IPS-NIHi11 (cell line): ENCODE data around the gene WWP2.
A peak's percentile ranks its signal among the peaks of the same experiment; 100 is the strongest.

Experiments
- DNase-seq: peaks from one replicate; pipeline ENCODE4 v3.0.0; 2012; ENCODE audit warnings: mixed read lengths, low spot score

The WWP2 gene

DNA sequence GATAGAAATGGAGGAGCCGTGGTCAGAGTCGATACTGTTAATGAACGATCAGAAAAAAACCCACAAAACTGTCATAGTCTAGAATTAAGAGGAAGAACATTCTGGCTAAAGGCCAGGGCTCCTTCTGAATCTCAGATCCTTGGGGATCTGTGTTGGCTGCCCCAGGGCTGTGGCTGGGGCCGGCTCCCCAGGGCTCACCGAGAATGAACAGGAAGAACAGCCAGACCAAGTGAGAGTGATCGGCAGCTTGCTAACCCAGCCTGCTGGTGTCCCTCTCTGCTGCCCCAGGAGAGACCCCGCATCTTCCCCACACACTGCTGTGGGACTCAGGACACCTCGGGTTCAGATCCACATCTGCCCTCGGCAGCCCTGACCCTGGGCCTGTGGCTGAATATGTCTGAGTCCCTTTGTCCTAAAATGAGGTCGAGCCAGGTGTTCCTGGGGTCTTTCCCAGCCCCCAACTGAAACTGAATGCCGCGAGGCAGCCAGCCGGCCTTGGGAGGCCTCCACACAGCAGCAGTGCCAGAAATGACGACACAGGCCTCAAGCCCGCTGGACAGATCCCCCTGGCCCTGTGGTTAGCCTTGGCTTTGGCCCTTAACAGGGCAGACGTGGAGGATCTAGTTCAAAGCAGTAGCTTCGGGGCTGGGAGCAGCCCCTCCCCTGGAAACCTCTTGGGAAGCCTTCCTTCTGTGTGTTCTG is 165.1 kb downstream of the WWP2 start:
- DNase-seq: peak; percentile 47

DNA sequence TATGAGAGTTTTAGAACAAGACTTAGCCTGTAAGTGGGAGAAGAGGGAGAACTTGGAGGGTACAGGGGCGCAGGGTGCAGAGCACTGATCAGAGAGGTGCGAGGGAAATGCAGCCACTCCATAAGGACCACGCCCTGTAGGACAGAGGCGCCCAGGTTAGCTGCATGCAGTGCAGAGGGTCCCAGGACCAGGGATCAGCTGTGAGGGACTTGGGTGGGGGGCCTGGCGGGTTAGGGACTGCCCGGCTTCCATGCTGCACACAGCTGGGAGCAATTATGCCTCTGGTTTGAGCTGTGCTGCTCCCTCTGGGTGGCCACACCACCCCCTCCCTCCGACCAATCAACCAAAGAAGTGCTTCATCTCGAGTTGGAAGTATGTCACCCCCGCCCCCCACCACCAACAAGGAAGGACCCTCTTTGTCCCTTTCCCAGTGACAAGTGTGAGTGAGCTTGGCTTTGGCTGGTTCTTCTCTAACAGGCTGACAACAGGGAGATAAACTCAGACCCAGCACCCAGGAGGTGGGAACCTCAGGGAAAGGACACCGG is 166.8 kb downstream of the WWP2 start:
- DNase-seq: no peak

DNA sequence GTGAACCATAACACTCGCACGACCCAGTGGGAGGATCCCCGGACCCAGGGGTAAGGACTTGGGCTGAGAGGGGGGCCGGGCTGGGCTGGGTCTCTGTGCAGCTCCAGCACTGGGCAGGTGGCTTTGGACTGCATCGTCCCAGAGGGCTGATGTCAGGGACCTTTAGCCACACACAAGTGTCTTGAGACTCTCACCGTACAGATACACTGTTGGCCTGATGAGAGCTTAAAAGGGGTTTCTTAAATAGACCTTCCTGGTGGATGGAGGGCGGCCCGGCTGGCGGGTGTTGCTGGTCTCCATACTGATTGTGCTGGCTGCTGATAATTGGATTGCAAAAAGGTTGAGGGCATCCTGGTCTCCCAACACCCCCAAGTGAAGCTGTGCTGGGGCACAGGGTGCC is 167.3 kb downstream of the WWP2 start:
- no peak for DNase-seq

DNA sequence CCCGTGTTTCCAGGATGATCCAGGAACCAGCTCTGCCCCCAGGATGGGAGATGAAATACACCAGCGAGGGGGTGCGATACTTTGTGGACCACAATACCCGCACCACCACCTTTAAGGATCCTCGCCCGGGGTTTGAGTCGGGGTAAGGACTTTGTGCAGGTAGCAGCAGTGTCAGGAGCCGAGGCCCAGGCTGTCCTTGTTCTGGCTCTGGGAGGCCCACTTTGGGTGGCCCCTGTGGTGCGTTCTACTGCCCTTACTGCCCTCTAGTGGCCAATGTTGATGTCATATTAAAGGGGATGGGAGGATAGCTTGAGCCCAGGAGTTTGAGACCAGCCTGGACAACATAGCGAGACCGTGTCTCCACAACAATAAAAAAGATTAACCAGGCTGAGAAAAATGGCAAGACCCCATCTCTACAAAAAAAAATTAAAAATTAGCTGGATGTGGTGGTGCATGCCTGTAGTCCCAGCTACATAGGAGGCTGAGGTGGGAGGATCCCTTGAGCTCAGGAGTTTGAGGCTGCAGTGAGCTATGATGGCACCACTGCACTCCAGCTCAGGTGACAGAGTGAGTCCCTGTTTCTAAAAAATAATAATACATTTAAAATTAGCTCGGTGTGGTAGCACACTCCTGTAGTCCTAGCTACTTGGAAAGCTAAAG is 168.1 kb downstream of the WWP2 start:
- peak; percentile 89 for DNase-seq

DNA sequence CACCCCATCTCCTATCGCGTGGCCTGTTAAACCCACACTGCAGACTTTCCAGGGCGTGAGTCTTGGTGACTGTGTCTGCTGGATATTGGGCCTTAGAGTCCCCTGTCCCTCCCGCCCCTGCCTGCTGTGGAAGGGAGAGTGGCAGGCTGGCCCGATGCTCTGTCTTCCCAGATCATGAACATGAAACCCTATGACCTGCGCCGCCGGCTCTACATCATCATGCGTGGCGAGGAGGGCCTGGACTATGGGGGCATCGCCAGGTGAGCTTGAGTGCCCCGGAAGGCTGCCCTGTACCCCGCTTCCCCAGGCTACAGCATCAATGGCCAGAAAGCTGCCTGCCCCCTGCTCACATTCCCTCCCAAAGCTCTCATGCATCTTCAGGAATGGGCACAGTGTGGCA is 169.5 kb downstream of the WWP2 start:
- no peak for DNase-seq

DNA sequence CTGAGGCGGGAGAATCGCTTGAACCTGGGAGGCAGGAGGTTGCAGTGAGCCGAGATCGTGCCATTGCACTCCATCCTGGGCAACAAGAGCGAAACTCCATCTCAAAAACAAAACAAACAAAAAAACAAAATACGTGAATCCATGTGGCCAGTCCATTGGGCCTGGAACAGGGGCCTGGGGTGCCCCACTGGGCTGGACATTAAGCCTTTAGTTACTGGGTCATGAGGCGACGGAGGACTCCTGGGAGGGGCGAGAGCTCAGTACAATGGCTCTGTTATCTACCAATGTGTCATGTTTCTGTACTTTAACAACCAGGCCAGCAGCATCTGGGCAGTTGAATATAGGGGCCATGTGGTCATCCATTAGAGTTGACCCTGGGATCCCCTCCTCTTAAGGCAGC is 170.1 kb downstream of the WWP2 start:
- DNase-seq: no peak

DNA sequence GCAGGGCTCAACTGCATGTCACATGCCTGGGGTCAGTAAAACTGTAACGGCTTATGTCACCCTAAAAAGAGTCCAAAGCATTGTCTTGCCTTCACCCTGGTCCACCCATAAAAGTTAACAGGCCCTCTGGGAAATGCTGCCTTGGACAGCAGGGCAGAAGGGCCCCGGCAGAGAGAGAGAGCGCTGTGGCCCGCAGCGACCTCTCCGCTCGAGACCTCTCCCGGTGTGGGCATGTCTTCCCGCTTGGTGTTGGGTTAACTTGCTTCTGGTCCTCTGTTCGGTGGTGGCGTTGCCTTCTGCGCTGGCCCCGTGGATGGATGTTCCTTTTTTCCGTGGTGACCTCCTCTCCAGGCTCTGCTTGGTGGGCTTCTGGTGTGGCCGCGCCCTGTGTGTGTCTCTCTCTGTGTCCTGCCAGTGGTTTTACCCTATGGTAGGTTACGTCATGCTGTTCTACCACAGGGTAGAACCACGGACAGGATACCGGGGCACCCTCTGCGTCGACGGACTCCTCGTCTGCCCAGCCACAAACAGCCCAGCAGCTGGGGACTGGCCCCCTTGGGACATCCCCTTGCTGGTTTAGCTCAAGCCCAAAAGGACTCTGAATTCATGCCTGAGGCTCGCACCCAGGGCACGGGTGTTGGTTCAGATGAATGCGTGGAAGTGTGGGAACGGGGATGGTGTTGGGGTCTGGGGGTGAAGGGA is 170.7 kb downstream of the WWP2 start:
- DNase-seq: no peak

DNA sequence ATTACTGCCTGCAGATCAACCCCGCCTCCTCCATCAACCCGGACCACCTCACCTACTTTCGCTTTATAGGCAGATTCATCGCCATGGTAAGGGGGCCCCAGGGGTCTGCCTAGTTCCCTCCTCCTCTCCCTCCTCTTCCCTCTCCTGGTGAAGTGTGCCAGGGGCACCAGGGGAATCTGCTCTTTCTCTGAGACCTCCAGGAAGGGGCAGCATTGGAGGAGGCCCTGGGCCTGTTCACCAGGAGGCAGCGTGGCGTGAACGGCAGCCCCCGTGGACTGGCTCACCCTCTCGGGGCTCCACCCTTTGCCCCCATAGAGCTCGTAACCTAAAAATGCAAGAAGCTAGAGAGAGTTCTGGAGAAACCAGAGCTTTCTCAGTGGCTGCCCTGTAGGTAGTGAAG is 171.9 kb downstream of the WWP2 start:
- DNase-seq: no peak

DNA sequence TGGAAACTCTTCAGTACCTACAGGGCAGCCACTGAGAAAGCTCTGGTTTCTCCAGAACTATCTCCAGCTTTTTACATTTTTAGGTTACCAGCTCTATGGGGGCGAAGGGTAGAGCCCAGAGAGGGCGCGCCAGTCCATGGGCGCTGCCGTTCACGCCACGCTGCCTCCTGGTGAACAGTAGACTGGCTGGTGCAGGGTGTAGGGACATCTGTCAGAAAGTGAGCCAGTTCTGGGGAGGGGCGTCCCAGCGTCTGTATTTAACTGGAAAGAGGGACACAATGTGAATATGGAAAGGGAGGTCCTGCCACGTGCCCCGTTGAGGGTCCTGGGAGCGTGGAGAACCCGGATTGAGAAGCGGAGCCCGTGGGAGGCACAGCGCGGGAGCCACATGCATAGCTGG is 172.6 kb downstream of the WWP2 start:
- no peak for DNase-seq

DNA sequence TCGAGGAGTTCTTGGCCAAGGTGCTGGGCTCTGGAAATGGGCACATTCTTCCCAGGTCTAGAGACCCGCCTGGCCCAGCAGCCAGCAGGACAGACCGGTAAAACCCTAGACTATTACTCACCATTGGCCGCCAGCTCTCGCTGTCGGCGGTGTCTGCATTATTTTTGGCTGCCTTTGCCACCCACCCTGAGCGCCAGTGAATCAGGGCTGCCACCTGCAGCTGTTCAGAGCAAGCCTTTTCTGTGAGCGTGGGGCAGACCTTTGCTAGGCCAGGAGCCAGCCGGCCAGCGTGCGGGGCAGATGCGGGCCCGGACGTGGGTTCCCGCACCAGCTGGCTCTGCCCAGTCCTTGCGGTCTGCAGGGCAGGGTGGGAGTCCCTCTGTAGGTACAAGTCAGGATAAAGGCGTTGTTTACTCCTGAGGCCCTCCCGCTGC is 173.2 kb downstream of the WWP2 start:
- no peak for DNase-seq

DNA sequence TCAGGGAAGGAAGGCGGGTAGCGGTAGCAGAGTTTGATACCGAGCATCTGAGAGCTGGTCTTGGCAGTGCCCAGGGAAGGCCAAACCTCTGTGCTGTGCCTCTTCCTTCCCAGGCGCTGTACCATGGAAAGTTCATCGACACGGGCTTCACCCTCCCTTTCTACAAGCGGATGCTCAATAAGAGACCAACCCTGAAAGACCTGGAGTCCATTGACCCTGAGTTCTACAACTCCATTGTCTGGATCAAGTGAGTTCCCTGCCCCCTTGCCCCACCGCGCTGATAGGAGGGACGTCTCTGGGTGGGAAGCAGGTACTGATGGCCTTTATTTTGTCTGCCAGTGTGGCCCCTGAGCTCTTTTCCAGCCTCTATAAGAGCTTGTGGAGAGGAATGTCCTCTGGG is 173.6 kb downstream of the WWP2 start:
- DNase-seq: no peak

DNA sequence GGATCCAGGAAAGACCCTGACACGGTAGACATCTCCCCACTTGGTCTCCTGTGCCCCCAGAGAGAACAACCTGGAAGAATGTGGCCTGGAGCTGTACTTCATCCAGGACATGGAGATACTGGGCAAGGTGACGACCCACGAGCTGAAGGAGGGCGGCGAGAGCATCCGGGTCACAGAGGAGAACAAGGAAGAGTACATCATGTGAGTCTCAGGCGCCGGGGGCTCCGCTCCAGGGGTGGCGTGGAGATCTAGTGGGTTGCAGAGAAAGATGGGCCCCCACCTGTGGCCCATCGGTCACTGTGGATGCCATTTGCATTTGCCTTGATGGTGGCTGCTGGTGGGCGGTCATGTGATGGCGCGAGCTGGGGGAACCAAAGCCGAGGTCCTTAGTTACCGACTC is 174.1 kb downstream of the WWP2 start:
- no peak for DNase-seq

DNA sequence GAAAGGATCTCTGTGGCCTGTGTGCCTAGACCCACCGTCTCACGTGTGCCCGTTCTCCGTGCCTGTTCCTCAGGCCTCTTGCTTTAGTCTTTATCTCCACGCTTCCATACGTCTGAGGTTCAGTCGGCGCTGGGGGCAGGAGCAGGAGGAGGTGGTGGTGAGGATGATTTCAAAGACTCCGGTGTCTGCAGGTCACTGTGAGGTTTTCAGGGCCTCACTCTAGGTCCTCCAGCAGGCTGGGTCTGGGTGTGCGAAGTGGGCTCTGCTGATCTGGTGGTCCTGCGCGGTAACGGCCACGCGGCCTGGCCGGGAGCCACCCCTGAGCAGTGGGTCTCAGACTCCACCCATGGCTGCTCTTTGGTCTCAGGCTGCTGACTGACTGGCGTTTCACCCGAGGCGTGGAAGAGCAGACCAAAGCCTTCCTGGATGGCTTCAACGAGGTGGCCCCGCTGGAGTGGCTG is 174.6 kb downstream of the WWP2 start:
- DNase-seq: no peak

DNA sequence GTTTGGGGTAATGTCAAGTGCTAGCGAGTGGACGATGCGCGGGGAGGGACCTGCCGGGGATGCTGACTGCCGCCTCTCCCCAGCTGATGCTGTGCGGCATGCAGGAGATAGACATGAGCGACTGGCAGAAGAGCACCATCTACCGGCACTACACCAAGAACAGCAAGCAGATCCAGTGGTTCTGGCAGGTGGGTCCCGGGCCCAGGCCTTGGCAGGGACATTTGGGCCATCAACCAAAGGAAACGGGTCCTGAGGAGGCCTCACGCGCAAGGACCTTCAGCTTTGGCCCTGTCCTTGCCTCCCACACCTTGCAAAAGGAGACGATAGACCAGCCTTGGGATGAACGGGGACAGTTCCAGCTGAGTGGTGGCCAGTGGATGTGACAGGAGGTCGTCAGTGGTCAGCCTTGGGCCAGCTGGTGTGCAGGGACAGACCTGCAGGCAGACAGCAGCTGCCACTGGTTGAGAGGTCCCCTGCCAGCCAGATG is 175.4 kb downstream of the WWP2 start:
- DNase-seq: peak; percentile 55

DNA sequence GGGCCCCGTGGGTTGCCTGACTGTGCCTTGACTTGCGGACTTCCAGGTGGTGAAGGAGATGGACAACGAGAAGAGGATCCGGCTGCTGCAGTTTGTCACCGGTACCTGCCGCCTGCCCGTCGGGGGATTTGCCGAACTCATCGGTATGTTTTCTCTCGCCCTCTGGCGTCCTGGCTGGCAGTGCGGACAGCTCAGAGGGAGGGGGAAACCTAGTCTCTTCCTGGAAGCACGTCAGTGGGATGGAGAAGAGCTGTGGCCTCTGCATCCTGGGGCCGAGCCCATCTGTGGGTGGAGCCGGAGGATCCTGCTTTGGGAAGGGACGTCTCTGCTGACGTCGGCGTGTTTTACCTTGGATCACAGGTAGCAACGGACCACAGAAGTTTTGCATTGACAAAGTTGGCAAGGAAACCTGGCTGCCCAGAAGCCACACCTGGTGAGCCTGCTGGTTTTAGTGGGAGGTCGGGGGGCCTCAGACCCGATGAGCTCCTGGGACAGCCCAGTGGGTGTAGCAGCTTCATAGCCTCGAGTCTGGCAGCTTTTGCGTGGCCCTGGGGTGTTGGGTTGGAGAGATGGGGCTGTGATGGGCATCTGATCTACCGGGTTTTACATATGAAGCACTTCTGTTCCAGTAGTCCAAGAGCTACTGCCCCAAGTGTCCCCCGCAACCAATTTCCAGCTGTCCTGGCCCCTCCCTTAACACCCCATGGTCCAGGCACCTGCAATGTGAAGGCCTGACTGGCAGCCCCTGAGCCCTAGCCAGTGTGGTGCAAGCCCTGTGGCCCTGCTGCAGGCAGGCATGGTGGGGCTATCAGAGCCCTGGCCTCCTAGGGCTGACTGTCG is 177.1 kb downstream of the WWP2 start:
- DNase-seq: no peak

DNA sequence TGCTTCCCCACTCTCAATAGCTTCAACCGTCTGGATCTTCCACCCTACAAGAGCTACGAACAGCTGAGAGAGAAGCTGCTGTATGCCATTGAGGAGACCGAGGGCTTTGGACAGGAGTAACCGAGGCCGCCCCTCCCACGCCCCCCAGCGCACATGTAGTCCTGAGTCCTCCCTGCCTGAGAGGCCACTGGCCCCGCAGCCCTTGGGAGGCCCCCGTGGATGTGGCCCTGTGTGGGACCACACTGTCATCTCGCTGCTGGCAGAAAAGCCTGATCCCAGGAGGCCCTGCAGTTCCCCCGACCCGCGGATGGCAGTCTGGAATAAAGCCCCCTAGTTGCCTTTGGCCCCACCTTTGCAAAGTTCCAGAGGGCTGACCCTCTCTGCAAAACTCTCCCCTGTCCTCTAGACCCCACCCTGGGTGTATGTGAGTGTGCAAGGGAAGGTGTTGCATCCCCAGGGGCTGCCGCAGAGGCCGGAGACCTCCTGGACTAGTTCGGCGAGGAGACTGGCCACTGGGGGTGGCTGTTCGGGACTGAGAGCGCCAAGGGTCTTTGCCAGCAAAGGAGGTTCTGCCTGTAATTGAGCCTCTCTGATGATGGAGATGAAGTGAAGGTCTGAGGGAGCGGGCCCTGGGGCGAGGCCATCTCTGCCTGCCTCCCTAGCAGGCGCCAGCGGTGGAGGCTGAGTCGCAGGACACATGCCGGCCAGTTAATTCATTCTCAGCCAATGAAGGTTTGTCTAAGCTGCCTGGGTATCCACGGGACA is 177.9 kb downstream of the WWP2 start:
- DNase-seq: no peak

DNA sequence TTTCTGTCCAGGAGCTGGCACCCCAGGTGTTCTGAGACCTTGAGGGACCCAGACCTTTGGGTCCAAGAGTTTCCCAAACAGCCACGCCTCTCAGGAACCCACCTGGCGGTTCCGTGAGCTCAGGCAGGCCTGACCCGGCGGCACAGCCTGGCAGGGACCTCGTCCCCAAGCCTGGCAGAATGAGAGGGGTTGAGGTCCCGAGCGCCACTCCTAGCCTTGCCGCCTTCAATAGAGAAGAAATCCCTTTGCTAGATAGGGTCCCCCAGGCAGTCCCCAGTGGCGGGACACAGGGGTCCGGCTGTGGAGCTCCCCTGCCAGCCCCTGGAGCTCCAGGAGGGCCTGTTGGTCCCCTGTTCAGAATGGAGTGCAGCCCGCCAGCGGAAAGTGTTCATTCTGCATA is 178.5 kb downstream of the WWP2 start:
- DNase-seq: no peak

DNA sequence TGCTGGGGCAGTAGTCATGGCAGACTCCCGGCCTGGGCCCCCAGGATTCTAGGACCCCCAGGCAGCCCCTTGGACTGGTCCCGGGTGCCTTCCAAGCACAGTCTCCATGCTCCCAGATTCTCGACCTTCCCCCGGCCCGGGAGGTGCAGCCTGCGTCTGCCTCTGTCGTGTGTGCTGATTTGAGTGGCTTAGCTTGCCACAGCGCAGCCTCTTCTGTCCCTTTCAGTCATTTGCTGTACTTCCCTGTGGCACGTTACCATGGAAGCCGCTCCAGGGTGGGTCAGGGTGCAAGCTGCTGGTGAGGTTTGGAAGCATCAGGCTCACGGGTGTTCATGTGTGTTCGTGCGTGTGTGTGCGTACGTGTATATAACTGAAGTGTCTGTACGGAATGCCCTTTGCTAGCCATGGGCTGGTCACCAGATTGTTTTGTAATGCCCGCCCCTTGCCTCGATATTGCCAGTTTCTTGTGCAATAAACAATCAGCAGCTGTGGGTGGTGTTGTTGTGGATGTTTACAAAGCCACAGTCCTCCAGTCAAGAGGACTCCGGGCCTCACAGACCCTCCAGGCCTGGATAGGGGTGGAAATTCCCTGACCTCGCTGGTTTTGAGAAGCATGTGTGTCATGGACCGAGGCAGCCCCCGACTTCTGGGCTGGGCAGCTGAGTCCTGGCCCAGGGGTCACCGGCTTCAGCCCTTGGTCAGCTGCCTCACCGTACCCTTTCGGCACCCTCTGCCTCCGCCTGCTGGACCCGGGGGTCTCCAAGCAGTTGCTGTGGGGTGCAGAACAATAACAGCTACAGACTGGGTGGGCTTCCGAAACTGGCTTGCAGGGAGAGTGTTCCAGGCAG is 179.3 kb downstream of the WWP2 start:
- DNase-seq: no peak

DNA sequence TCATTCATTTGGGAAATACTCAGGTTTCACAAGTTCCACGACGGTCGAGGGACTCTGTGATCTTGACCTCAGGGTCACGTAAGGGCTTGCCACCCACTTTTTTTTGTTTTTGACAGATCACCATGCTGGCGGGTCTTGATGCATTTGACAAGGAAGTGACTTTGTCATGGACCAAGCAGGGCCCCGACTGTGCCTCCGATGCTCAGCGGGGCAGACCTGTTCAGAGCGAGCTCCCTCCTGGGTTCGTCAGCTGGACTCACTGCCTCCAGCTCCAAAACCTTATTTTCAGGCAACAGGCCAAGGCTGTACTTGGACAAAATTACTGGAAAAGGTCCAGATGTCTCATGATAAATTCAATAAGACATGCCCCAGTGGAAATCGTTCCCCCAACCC is 180.0 kb downstream of the WWP2 start:
- no peak for DNase-seq

DNA sequence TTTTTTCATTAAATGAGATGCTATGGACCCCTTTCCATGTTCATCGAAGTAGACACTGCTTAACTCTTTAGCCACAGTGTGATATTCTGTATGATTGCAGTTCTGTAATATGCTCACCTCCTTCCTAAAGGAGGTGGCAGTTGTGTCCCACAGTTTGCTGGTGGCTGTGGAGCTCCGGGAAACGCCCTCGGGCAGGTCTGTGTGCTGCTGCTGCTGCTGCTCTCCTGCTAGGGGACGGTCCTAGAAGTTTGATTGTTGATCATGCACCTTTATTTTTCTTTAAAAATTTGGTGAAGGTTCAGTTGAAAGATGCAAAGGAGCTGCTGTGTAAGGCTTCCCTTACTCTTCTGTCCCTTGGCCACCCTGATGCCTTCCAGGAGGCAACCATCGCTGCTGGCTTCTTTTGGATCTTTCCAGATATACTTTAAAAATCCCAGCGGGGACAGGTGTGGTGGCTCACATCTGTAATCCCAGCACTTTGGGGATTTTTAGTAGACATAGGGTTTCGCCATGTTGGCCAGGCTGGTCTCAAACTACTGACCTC is 180.6 kb downstream of the WWP2 start:
- no peak for DNase-seq
